Spleen (tissue), 7 donors: ENCODE results near the gene MED9.

Experiments
- POLR2A ChIP-seq, 3 donors: fragments of 450-650 bp; IDR thresholded peaks; one replicate each; pipeline ENCODE4 v1.5.1; 2017; ENCODE audit warnings: antibody characterized with exemption in 3 of 3, mild to moderate bottlenecking in 1 of 3
- POLR2AphosphoS5 ChIP-seq, 3 donors: sonication (generic); formaldehyde crosslinking; IDR thresholded peaks; one replicate each; pipeline ENCODE4 v1.5.1; 2017; ENCODE audit warnings: antibody characterized with exemption in 3 of 3
- TF ChIP-seq, protein P1 (sequence below), 11 experiments: fragments of 200-600 bp in 7 of 11; fragments of 450-650 bp in 4 of 11; sonication (generic) in 4 of 11; IDR thresholded peaks in 8 of 11; conservative IDR thresholded peaks in 3 of 11; 1 replicate in 7 of 11; 2 replicates in 4 of 11; pipeline versions ENCODE4 v1.4.0 to v1.8.0; 2016 to 2021; ENCODE audit warnings: antibody characterized with exemption in 11 of 11, inconsistent platforms in 4 of 11, mild to moderate bottlenecking in 1 of 11
- donor health status: DM: no; HTN: no; CAD: no; lungs with moderate emphysema.
- donor health status: DM: no; HTN: no; CAD: no.
- donor health status: DM: no; HTN: no; CAD: no.

DNA sequence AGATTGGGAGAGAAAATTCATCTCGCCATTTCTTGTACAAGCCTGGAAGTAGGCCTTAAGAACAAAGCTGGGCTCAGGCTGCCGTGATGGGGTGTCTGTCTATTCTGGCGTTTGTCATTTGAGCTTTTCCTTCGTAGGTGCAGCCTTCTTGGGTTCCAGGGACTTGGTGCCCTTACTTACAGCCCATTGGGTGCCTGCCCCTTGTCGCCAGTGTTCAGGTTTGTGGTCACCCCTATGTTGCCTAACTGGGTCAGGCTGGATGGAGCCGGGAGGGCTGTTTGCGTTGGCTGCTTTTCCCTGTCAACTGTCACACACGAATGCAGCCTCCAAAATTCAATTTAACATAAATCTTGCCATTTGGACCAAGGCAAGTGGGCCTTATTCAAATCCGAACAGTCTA, 23.7 kb upstream of the MED9 start:
- TF ChIP-seq, protein P1, sequence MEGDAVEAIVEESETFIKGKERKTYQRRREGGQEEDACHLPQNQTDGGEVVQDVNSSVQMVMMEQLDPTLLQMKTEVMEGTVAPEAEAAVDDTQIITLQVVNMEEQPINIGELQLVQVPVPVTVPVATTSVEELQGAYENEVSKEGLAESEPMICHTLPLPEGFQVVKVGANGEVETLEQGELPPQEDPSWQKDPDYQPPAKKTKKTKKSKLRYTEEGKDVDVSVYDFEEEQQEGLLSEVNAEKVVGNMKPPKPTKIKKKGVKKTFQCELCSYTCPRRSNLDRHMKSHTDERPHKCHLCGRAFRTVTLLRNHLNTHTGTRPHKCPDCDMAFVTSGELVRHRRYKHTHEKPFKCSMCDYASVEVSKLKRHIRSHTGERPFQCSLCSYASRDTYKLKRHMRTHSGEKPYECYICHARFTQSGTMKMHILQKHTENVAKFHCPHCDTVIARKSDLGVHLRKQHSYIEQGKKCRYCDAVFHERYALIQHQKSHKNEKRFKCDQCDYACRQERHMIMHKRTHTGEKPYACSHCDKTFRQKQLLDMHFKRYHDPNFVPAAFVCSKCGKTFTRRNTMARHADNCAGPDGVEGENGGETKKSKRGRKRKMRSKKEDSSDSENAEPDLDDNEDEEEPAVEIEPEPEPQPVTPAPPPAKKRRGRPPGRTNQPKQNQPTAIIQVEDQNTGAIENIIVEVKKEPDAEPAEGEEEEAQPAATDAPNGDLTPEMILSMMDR (IDR thresholded peaks at IDR 0.05 in 8 of 11, conservative IDR thresholded peaks at IDR 0.05 in 3 of 11), result no peak
- no peak for TF ChIP-seq POLR2A (IDR thresholded peaks at IDR 0.05)
- TF ChIP-seq POLR2AphosphoS5 (IDR thresholded peaks at IDR 0.05), result no peak
